Measurements from ENCODE around the gene ZCCHC24. TPM values are rescaled to one million over a fixed set of nuclear protein-coding genes. Genes with fewer than 3 reads are reported as not detected.

The ZCCHC24 gene
- total RNA-seq, 2 donors from 2014 or later = 45.6 to 85.9 TPM

DNA sequence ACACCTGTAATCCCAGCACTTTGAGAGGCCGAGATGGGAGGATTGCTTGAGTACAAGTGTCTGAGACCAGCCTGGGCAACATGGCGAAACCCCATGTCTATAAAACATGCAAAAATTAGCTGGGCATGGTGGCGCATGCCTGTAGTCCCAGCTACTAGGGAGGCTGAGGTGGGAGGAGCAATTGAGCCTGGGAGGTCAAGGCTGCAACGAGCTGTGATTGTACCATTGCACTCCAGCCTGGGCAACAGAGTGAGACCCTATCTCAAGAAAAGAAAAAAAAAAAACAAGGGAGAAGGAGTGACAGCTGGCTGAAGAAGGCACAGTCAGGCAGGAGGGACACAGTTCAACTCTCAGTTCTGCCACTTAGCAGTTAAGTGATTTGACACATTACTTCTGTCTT is 26.4 kb upstream of the ZCCHC24 start:
- no peak overlapping the region for H3K4me3 ChIP-seq
- no peaks in the 10 kb centered on the region for H3K27me3 ChIP-seq
- no peak overlapping the region for H3K27ac ChIP-seq
- TF ChIP-seq, protein P1, sequence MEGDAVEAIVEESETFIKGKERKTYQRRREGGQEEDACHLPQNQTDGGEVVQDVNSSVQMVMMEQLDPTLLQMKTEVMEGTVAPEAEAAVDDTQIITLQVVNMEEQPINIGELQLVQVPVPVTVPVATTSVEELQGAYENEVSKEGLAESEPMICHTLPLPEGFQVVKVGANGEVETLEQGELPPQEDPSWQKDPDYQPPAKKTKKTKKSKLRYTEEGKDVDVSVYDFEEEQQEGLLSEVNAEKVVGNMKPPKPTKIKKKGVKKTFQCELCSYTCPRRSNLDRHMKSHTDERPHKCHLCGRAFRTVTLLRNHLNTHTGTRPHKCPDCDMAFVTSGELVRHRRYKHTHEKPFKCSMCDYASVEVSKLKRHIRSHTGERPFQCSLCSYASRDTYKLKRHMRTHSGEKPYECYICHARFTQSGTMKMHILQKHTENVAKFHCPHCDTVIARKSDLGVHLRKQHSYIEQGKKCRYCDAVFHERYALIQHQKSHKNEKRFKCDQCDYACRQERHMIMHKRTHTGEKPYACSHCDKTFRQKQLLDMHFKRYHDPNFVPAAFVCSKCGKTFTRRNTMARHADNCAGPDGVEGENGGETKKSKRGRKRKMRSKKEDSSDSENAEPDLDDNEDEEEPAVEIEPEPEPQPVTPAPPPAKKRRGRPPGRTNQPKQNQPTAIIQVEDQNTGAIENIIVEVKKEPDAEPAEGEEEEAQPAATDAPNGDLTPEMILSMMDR (IDR thresholded peaks at IDR 0.05) = no peak
- H3K4me1 ChIP-seq = peaks cover 0 to 10% of the 10 kb centered on the region in 2 donors
- DNase-seq (ENCODE audit: low spot score) = no peak
- H3K9me3 ChIP-seq = no peaks in the 10 kb centered on the region
- no peaks in the 10 kb centered on the region for H3K36me3 ChIP-seq

DNA sequence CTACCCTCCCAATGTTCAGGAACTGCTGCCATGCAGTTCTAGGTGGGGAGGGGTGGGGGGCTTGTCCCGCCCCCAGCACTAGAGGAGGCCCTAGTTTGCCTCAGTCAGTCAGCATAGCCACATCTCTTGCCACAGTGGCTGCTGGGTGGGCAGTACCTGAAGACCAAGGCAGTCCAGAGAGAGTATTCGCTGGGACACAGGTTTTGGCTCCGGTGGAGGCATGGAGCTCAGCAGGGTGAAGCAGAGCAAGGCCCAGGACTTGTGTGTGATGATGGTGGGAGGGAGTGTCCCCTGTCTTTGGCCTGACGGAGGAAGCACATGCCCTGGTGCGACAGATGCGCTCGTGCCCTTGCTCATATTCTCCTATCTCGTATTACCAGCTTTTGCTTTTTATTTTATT is 24.7 kb upstream of the ZCCHC24 start:
- H3K27me3 ChIP-seq = no peaks in the 10 kb centered on the region
- H3K36me3 ChIP-seq = no peaks in the 10 kb centered on the region
- peaks cover 0 to 10% of the 10 kb centered on the region in 2 donors for H3K4me1 ChIP-seq
- no peak for DNase-seq (ENCODE audit: low spot score)
- H3K9me3 ChIP-seq = no peaks in the 10 kb centered on the region
- TF ChIP-seq, protein P1 (IDR thresholded peaks at IDR 0.05) = no peak
- H3K27ac ChIP-seq = no peak overlapping the region
- no peak overlapping the region for H3K4me3 ChIP-seq

DNA sequence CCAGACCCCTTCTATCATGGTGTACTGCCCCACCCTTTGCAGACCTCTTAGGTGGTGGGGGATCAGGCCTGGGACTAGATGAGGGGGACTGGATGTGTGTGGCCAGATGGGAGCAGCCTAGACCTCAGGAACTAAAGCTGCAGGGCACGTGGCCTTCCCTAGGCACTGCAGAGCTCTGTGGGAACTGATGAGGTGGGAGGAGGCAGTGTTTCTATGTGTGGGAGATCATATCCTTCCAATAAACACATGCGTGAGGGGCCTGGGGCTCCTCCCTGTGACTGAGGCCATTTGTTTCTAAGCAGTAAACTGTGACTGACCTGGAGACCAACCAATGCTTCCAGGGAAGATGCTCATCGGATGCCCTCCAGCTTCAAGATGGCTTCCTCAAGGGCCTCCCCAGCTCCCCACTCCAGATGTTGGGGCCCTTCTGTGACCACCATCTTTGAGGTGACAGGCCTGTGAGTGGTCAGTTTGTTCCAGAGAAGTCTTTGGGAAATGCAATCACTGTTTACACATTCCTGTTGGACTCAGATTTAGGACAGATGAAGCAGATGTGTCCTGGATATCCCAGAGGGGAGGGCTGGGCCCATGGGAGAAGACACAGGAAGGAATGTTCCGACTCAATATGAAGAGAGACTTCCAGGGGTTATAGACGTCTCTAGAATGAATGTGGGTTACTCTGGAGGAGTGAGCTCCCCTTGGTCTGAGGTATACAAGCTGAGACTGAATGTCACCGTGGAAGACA is 23.6 kb upstream of the ZCCHC24 start:
- no peak overlapping the region for H3K27ac ChIP-seq
- H3K4me3 ChIP-seq = no peak overlapping the region
- H3K9me3 ChIP-seq = no peaks in the 10 kb centered on the region
- H3K27me3 ChIP-seq = no peaks in the 10 kb centered on the region
- no peaks in the 10 kb centered on the region for H3K36me3 ChIP-seq
- H3K4me1 ChIP-seq = peaks cover 0 to 18% of the 10 kb centered on the region in 2 donors
- TF ChIP-seq, protein P1 (IDR thresholded peaks at IDR 0.05) = no peak
- DNase-seq (ENCODE audit: low spot score) = no peak

DNA sequence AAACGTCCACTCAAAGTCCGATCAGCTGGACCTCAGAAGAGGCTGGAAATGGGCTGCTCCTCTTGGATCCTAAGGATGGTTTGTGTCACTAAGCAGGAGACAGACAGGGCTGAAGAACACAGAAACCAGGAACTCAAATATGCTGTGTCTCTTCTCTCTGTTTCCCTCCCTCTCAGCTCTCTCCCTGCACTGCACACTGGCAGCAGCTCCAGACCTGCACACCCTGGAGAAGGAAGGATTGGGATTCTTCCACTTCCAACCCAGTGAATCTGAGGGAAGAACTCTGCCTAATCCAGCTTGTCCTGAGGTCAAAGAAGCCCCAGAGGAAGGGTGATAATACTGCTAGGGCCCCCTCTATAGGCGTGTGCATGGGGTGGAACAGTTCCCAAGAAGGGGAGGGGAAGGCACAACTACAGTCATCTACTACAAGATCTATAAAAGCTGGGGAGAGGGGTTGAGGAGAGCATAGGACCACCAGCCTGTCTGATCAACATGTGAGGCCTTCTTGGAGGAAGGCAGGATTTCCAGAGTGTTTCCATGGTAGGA is 22.7 kb upstream of the ZCCHC24 start:
- Histone ChIP-seq H3K4me1 (peaks cover 0 to 20% of the 10 kb centered on the region in 2 donors), H3K27me3 (no peaks in the 10 kb centered on the region), H3K36me3 (no peaks in the 10 kb centered on the region), H3K4me3 (no peak overlapping the region), H3K9me3 (no peaks in the 10 kb centered on the region), H3K27ac (peak overlapping the region; percentile 36 to 42)
- DNase-seq (ENCODE audit: low spot score) = no peak
- TF ChIP-seq, protein P1 (IDR thresholded peaks at IDR 0.05) = no peak

DNA sequence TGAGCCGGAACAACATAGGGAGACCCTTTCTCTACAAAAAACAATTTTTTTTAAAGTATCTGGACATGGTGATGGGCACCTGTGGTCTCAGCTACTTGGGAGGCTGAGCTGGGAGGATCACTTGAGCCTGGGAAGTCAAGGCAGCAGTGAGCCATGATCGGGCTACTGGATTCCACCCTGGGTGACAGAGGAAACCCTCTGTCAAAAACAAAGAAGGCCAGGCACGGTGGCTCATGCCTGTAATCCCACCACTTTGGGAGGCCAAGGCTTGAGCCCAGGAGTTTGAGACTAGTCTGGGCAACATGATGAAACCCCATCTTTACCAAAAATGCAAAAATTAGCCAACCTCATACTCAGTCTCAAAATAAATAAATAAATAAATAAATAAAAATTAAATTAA is 19.9 kb upstream of the ZCCHC24 start:
- TF ChIP-seq, protein P1 (IDR thresholded peaks at IDR 0.05) = no peak
- Histone ChIP-seq H3K4me1 (peaks cover 0 to 20% of the 10 kb centered on the region in 2 donors), H3K9me3 (no peaks in the 10 kb centered on the region), H3K4me3 (no peak overlapping the region), H3K27me3 (no peaks in the 10 kb centered on the region), H3K27ac (no peak overlapping the region), H3K36me3 (no peaks in the 10 kb centered on the region)
- DNase-seq (ENCODE audit: low spot score) = no peak

Measured in right atrium auricular region (tissue), 2 donors.